Endodermal cell (in vitro differentiated cells): ENCODE data around the gene ZNF226. TPM values are rescaled to one million over a fixed set of nuclear protein-coding genes. Genes with fewer than 3 reads are reported as not detected.

Source experiments
- DNase-seq: peaks from one replicate; pipeline ENCODE4 v3.0.0-alpha.2; 2017
- H3K27ac ChIP-seq: 2 replicates; pipeline ENCODE4 v1.5.1; 2013; ENCODE audit warnings: mild to moderate bottlenecking, low read depth, low read length, moderate library complexity
- H3K27me3 ChIP-seq: 2 replicates; pipeline ENCODE4 v1.6.1; 2013; ENCODE audit warnings: mild to moderate bottlenecking, low read length, moderate library complexity; ENCODE audit not compliant: insufficient read depth, control insufficient read depth, poor library complexity, severe bottlenecking
- H3K36me3 ChIP-seq: 2 replicates; pipeline ENCODE4 v1.7.0; 2013; ENCODE audit warnings: mild to moderate bottlenecking, low read length, moderate library complexity; ENCODE audit not compliant: control insufficient read depth, insufficient read depth
- H3K4me1 ChIP-seq: one replicate; pipeline ENCODE4 v1.7.0; 2013; ENCODE audit warnings: low read length; ENCODE audit not compliant: control insufficient read depth, insufficient read depth
- H3K4me3 ChIP-seq: 2 replicates; pipeline ENCODE4 v1.5.1; 2013; ENCODE audit warnings: mild to moderate bottlenecking, low read length, moderate library complexity
- H3K9ac ChIP-seq: 2 replicates; pipeline ENCODE4 v1.6.1; 2013; ENCODE audit warnings: mild to moderate bottlenecking, low read length, moderate library complexity; ENCODE audit not compliant: poor library complexity, severe bottlenecking; ENCODE audit errors: extremely low read depth
- H3K9me3 ChIP-seq: 2 replicates; pipeline ENCODE4 v1.6.1; 2013; ENCODE audit warnings: mild to moderate bottlenecking, low read length, moderate library complexity; ENCODE audit not compliant: control insufficient read depth
- H3K27ac Mint-ChIP-seq: 2 replicates; pipeline ENCODE4 v1.8.0; 2020; ENCODE audit warnings: mixed read lengths
- H3K27me3 Mint-ChIP-seq: 2 replicates; pipeline ENCODE4 v1.8.0; 2021; ENCODE audit warnings: mild to moderate bottlenecking, mixed read lengths; ENCODE audit not compliant: insufficient read depth
- H3K36me3 Mint-ChIP-seq: 2 replicates; pipeline ENCODE4 v1.8.0; 2020; ENCODE audit warnings: low read depth, mixed read lengths
- H3K4me1 Mint-ChIP-seq: 2 replicates; pipeline ENCODE4 v1.8.0; 2020; ENCODE audit warnings: mixed read lengths
- H3K4me3 Mint-ChIP-seq: 2 replicates; pipeline ENCODE4 v1.8.0; 2020; ENCODE audit warnings: mild to moderate bottlenecking, moderate library complexity, mixed read lengths
- H3K9me3 Mint-ChIP-seq: 2 replicates; pipeline ENCODE4 v1.8.0; 2020; ENCODE audit warnings: mild to moderate bottlenecking, mixed read lengths
- CTCF ChIP-seq: fragments of 200-600 bp; sonication (generic); conservative IDR thresholded peaks from 2 replicates; pipeline ENCODE4 v1.5.0; 2021; ENCODE audit warnings: antibody characterized with exemption, mild to moderate bottlenecking
- WGBS, 2 experiments: methylation state at CpG; one replicate each; pipeline versions ENCODE4 v1.1.5 to v1.1.7; 2013; ENCODE audit warnings: missing lambda C conversion rate in 2 of 2, mixed read lengths in 1 of 2; ENCODE audit not compliant: insufficient coverage in 1 of 2, insufficient read length in 1 of 2; 5-methylcytosine and 5-hydroxymethylcytosine counted together
- total RNA-seq, 2 donors: library from RNA; stranded (reverse); fragmentation: NEBNext Ultra II Directional in 1 of 2; extraction: Animal tissue kit (Norgen Biotek cat#: 25700) in 1 of 2; gene quantifications; 2 replicates in 1 of 2; 3 replicates in 1 of 2; pipeline ENCODE4 v1.2.1, GENCODE V29; 2021

ZNF226 gene
- total RNA-seq, 2 donors from 2014 or later, result 21.0 to 28.0 TPM

DNA sequence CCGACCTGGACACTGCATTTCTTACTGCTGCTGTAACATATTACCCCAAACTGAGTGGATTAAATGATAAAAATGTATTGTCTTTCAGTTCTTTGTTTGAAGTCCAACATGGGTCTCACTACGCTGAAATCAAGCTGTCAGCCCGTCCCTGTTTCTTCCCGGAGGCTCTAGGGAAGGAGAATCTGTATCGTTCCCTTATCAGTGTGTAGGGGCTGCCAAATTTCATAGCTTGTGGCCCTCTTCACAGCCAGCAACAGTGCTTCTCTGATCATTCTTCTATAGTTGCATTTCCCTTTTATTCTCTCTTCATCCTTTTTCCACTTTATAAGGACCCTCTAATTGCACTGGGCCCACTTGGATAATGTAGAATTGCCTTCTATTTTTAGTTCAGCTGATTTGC lies 13.4 kb upstream of the ZNF226 start:
- no peaks in the 10 kb centered on the region for H3K27me3 ChIP-seq
- Mint-ChIP-seq H3K27ac (no peak overlapping the region), H3K27me3 (no peaks in the 10 kb centered on the region), H3K9me3 (peaks cover 10% of the 10 kb centered on the region), H3K4me3 (no peak overlapping the region), H3K36me3 (peaks cover 58% of the 10 kb centered on the region), H3K4me1 (no peaks in the 10 kb centered on the region)
- DNase-seq, result no peak
- no peak overlapping the region for H3K4me3 ChIP-seq
- H3K27ac ChIP-seq, result no peak overlapping the region
- H3K9ac ChIP-seq, result no peak overlapping the region
- WGBS, 2 experiments, result 90 to 94% methylated on average over 5 of the region's 5 CpGs
- peaks cover 71% of the 10 kb centered on the region for H3K36me3 ChIP-seq
- H3K4me1 ChIP-seq, result no peaks in the 10 kb centered on the region
- H3K9me3 ChIP-seq, result peaks cover 8% of the 10 kb centered on the region
- TF ChIP-seq CTCF, result no peak

DNA sequence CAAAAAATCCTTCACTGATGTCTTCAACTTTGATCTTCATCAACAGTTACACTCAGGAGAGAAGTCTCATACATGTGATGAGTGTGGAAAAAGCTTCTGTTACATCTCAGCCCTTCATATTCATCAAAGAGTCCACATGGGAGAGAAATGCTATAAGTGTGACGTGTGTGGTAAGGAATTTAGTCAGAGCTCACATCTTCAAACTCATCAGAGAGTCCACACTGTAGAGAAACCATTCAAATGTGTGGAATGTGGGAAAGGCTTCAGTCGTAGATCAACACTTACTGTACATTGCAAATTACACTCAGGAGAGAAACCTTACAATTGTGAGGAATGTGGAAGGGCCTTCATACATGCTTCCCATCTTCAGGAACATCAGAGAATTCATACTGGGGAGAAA lies 8.4 kb upstream of the ZNF226 start:
- no peak overlapping the region for H3K27ac ChIP-seq
- peak overlapping the region; percentile 16 for H3K4me3 ChIP-seq
- Mint-ChIP-seq H3K27me3 (peaks cover 3% of the 10 kb centered on the region), H3K4me1 (no peaks in the 10 kb centered on the region), H3K27ac (no peak overlapping the region), H3K4me3 (no peak overlapping the region), H3K36me3 (peaks cover 55% of the 10 kb centered on the region), H3K9me3 (peaks cover 34% of the 10 kb centered on the region)
- H3K4me1 ChIP-seq, result no peaks in the 10 kb centered on the region
- 100% methylated on average over 1 of the region's 2 CpGs; no CpG with 5 or more reads in 1 of the 2 experiments for WGBS, 2 experiments
- no peak for DNase-seq
- H3K36me3 ChIP-seq, result peaks cover 53% of the 10 kb centered on the region
- H3K27me3 ChIP-seq, result no peaks in the 10 kb centered on the region
- TF ChIP-seq CTCF, result no peak
- peaks cover 30% of the 10 kb centered on the region for H3K9me3 ChIP-seq
- H3K9ac ChIP-seq, result no peak overlapping the region

GRCh38 chr19:44163789-44164188 lies 1.1 kb upstream of the ZNF226 start:
- Histone ChIP-seq H3K4me1 (no peaks in the 10 kb centered on the region), H3K27ac (no peak overlapping the region), H3K4me3 (peak overlapping the region; percentile 92), H3K27me3 (peaks cover 5% of the 10 kb centered on the region), H3K9ac (no peak overlapping the region), H3K36me3 (peaks cover 21% of the 10 kb centered on the region), H3K9me3 (peaks cover 7% of the 10 kb centered on the region)
- no peak for TF ChIP-seq CTCF
- H3K4me3 Mint-ChIP-seq, result no peak overlapping the region
- H3K4me1 Mint-ChIP-seq, result peaks cover 9% of the 10 kb centered on the region
- WGBS, 2 experiments, result 91% methylated on average over 2 of the region's 2 CpGs
- H3K9me3 Mint-ChIP-seq, result peaks cover 3% of the 10 kb centered on the region
- peaks cover 27% of the 10 kb centered on the region for H3K27me3 Mint-ChIP-seq
- H3K36me3 Mint-ChIP-seq, result peaks cover 23% of the 10 kb centered on the region
- DNase-seq, result no peak
- no peak overlapping the region for H3K27ac Mint-ChIP-seq
